Measurements from ENCODE around the gene WNK2. TPM values are rescaled to one million over a fixed set of nuclear protein-coding genes. Genes with fewer than 3 reads are reported as not detected.

WNK2 gene
- total RNA-seq (2013) = 0.08 TPM
- polyA plus RNA-seq (under 1 TPM in 1 of 3 donors, not detected in 2; 0.40 TPM), polyA minus RNA-seq (0.08 and 0.14 TPM in 2 replicates), total RNA-seq (0.35 to 14.5 (median 0.91) reads per million in 11 experiments)

DNA sequence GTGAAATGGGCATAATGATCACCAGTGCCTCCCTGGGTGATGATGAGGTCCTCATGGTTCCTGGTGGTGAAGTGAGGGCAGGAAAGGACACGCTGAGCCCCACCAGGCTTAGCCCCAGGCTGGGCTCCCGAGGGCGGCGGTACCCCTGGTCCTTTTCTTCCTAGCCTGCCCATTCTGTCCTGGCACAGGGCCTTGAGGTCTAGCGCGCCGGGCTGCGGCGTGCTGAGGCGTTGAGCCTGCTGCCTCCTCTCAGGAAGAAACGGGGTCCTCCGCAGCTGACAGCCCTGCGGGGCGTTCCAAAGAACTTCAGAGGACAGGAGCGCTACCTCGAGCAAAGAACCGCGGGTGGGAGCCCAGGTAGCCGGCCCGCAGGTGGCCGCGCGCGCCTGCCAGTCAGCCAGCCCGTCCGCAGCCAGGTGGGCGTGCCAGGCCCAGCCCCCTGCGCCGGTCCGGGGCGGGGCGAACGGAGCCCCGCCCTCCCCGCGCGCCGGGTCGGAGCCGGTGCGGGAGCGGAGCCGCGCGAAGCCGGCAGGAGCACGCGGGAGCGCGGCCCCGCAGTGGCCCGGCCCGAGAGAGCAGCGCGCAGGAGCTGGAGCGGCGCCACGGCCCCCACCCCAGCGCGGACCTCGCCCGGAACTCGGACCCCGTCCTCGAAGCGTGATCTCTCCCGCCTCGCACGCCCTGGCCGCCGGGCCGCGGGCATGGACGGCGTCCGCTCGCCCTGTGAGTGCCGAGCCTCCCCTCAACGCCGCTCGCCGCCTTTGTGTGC is at the start of gene WNK2:
Gene WNK2 (plus strand): TSS at position 477 of the 769 bp plus-strand sequence. CDS start 791 bp downstream, outside the sequence.
- Mint-ChIP-seq H3K36me3 (peaks cover 0 to 5% of the 10 kb centered on the region in 2 donors), H3K27ac (no peak within 1 kb of the TSS), H3K4me3 (peak within 1 kb of the TSS; percentile 75 to 85), H3K4me1 (peaks cover 8% of the 10 kb centered on the region), H3K9me3 (peaks cover 0 to 8% (median 2%) of the 10 kb centered on the region in 7 donors), H3K27me3 (ENCODE audit: low read depth in 3 of 3) (peaks cover 62 to 92% (median 84%) of the 10 kb centered on the region in 3 donors)
- intact Hi-C loops (cut with micrococcal nuclease) = no loop called here
- Histone ChIP-seq H3K4me3 (replicated peaks in 1 of 3; ENCODE audit: low read depth in 2 of 3, low read length in 3 of 3) (peak within 1 kb of the TSS in 2 of 3 experiments; percentile 18 to 65), H3K4me2 (replicated peaks; ENCODE audit: extremely low read depth, low read length, poor library complexity, severe bottlenecking) (peak within 1 kb of the TSS; percentile 73), H3K9ac (ENCODE audit: insufficient read depth, low read length, poor library complexity, severe bottlenecking) (no peak within 1 kb of the TSS), H3K9me3 (replicated peaks in 1 of 2; ENCODE audit: control insufficient read depth in 1 of 2, insufficient read depth in 1 of 2, low read length in 2 of 2) (peaks cover 0 to 8% of the 10 kb centered on the region in 2 donors), H2AFZ (ENCODE audit: insufficient read depth, low read depth, low read length, poor library complexity, severe bottlenecking) (peak within 1 kb of the TSS; percentile 41), H4K20me1 (ENCODE audit: insufficient read depth, low read length) (no peaks in the 10 kb centered on the region), H3K27me3 (ENCODE audit: control insufficient read depth in 2 of 2, insufficient read depth in 2 of 2, low read length in 2 of 2) (peaks cover 24 to 71% of the 10 kb centered on the region in 2 donors), H3K36me3 (replicated peaks in 1 of 2; ENCODE audit: control insufficient read depth in 1 of 2, insufficient read depth in 2 of 2, low read length in 2 of 2) (no peaks in the 10 kb centered on the region), H3K27ac (ENCODE audit: low read depth in 1 of 2, low read length in 2 of 2) (no peak within 1 kb of the TSS), H3K79me2 (ENCODE audit: insufficient read depth, low read length) (no peaks in the 10 kb centered on the region), H3K4me1 (ENCODE audit: control insufficient read depth in 1 of 2, insufficient read depth in 2 of 2, low read length in 2 of 2) (peaks cover 9 to 16% of the 10 kb centered on the region in 2 donors)
- TF ChIP-seq, protein P1, sequence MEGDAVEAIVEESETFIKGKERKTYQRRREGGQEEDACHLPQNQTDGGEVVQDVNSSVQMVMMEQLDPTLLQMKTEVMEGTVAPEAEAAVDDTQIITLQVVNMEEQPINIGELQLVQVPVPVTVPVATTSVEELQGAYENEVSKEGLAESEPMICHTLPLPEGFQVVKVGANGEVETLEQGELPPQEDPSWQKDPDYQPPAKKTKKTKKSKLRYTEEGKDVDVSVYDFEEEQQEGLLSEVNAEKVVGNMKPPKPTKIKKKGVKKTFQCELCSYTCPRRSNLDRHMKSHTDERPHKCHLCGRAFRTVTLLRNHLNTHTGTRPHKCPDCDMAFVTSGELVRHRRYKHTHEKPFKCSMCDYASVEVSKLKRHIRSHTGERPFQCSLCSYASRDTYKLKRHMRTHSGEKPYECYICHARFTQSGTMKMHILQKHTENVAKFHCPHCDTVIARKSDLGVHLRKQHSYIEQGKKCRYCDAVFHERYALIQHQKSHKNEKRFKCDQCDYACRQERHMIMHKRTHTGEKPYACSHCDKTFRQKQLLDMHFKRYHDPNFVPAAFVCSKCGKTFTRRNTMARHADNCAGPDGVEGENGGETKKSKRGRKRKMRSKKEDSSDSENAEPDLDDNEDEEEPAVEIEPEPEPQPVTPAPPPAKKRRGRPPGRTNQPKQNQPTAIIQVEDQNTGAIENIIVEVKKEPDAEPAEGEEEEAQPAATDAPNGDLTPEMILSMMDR (IDR thresholded peaks at IDR 0.05) = no peak
- under 1% methylated on average over 82 of the region's 82 CpGs for WGBS (ENCODE audit: insufficient coverage)
- no peak for DNase-seq

DNA sequence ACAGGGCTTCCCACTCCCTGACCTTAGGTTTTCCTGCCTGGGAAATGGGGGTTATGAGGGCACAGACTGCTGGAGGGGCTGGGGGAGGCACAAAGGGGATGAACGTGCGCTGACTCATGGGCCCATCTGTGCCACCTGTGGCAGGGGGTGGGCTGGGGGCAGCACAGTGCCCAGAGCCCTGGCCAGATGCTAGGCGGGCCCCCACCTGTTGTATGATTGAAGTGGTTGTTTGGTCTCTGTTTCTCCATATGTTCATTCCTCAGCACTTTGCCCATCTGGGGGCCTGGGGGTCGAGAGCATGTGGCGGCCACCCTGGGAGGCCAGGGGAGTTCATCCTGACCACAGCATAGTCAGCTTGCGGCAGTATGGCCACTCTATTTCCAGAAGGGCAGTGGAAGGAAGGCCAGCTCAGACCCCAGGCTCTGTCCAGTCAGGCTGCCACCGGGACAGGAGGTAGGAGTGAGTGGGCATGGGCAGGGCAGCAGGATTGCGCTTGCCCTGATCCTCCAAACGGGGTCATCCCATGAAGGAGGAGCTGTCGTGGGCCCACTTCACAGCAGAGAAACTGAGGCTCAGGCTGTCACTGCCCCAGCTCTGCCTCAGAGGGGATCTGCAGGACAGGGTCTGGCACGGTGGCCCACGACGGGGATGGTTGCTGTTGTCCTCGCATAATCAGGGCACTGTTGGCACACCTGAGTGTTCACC is 49.0 kb upstream of the WNK2 start:
- peak overlapping the region; percentile 92 for H3K4me2 ChIP-seq (replicated peaks; ENCODE audit: extremely low read depth, low read length, poor library complexity, severe bottlenecking)
- H3K27ac ChIP-seq (ENCODE audit: low read depth in 1 of 2, low read length in 2 of 2) = peak overlapping the region; percentile 86 to 95
- peaks cover 9 to 11% of the 10 kb centered on the region in 2 donors for H3K36me3 ChIP-seq (replicated peaks in 1 of 2; ENCODE audit: control insufficient read depth in 1 of 2, insufficient read depth in 2 of 2, low read length in 2 of 2)
- H2AFZ ChIP-seq (ENCODE audit: insufficient read depth, low read depth, low read length, poor library complexity, severe bottlenecking) = no peak overlapping the region
- H3K27me3 ChIP-seq (ENCODE audit: control insufficient read depth in 2 of 2, insufficient read depth in 2 of 2, low read length in 2 of 2) = no peaks in the 10 kb centered on the region
- peak overlapping the region; percentile 94 to 98 (median 96) for H3K27ac Mint-ChIP-seq
- TF ChIP-seq, protein P1 (IDR thresholded peaks at IDR 0.05) = no peak
- DNase-seq = peak in 1 of 3 donors; percentile 42
- H3K4me1 Mint-ChIP-seq = peaks cover 64% of the 10 kb centered on the region
- H3K4me3 Mint-ChIP-seq = peak overlapping the region; percentile 79 to 81
- intact Hi-C loops (cut with micrococcal nuclease) = loop anchor here (2.0 to 10.0 kb wide), 3 partner anchors 14 to 430 kb away; partner anchors contain the start of gene CARD19 (in 2 of the 2)
- peaks cover 41% of the 10 kb centered on the region for H3K79me2 ChIP-seq (ENCODE audit: insufficient read depth, low read length)
- H4K20me1 ChIP-seq (ENCODE audit: insufficient read depth, low read length) = peaks cover 40% of the 10 kb centered on the region
- H3K9ac ChIP-seq (ENCODE audit: insufficient read depth, low read length, poor library complexity, severe bottlenecking) = peak overlapping the region; percentile 100
- peaks cover 34 to 37% of the 10 kb centered on the region in 2 donors for H3K36me3 Mint-ChIP-seq
- H3K4me3 ChIP-seq (replicated peaks in 1 of 3; ENCODE audit: low read depth in 2 of 3, low read length in 3 of 3) = peak overlapping the region in 2 of 3 experiments; percentile 83 to 89
- 83% methylated on average over 13 of the region's 14 CpGs for WGBS (ENCODE audit: insufficient coverage)
- peaks cover 4 to 11% (median 7%) of the 10 kb centered on the region in 7 donors for H3K9me3 Mint-ChIP-seq
- H3K9me3 ChIP-seq (replicated peaks in 1 of 2; ENCODE audit: control insufficient read depth in 1 of 2, insufficient read depth in 1 of 2, low read length in 2 of 2) = peaks cover 0 to 6% of the 10 kb centered on the region in 2 donors
- peaks cover 6 to 20% (median 12%) of the 10 kb centered on the region in 3 donors for H3K27me3 Mint-ChIP-seq (ENCODE audit: low read depth in 3 of 3)
- H3K4me1 ChIP-seq (ENCODE audit: control insufficient read depth in 1 of 2, insufficient read depth in 2 of 2, low read length in 2 of 2) = peaks cover 57% of the 10 kb centered on the region in 2 donors

Measured in CD14-positive monocyte (primary cell).